ENCODE measurements around the gene BFSP1. TPM values are rescaled to one million over a fixed set of nuclear protein-coding genes. Genes with fewer than 3 reads are reported as not detected.

The BFSP1 gene
- total RNA-seq, 4 donors from 2014 or later, result 0.33 to 1.1 (median 0.64) TPM

- no peak for TF ChIP-seq CTCF (IDR thresholded peaks at IDR 0.05; ENCODE audit: low read depth)
These were observed 77.6 kb downstream of the BFSP1 start for GRCh38 chr20:17453592-17453991.

DNA sequence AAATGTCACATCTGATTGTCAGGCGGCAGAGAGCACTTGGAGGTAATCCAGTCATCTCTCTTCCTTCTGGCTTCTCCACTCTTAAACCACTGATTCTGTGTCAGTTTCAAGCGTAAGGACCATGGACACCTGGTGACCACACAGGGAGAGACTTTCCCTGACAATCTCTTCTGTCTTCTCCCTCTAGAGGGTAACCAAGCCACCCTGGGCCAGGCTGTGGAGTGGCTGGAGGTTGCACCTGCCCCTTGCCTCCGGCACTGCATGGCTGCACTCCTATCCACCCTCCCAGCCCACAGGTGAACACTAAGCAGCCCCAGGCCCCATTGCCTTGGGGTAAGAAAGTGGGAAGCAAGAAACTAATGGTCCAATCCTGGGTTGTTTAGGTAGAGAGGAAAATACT lies 78.7 kb downstream of the BFSP1 start:
- no peak for TF ChIP-seq CTCF (IDR thresholded peaks at IDR 0.05; ENCODE audit: low read depth)

- no peak for TF ChIP-seq CTCF (IDR thresholded peaks at IDR 0.05; ENCODE audit: low read depth)
These were observed 82.1 kb downstream of the BFSP1 start for GRCh38 chr20:17449031-17449430.

DNA sequence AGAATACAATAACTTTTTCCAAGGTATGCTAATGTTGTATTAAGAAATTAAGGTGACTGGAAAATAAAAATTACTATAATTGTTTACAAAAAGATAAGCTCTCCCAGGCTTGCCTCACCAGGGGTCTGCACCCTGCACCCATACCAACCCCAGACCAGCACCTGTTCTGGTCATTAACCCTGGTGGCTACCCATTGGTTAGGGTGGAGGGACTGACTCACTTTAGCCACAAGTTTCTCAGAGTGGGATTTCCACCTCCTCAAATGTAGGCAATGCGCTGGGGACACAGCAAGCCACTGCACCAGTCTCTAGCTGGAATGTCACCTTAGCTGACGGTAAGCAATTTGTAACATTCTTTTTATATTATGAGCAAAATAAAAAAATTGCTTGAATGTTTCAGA lies 83.1 kb downstream of the BFSP1 start:
- TF ChIP-seq CTCF (IDR thresholded peaks at IDR 0.05; ENCODE audit: low read depth), result no peak

- no peak for TF ChIP-seq CTCF (IDR thresholded peaks at IDR 0.05; ENCODE audit: low read depth)
These were observed 85.0 kb downstream of the BFSP1 start for GRCh38 chr20:17446171-17446570.

DNA sequence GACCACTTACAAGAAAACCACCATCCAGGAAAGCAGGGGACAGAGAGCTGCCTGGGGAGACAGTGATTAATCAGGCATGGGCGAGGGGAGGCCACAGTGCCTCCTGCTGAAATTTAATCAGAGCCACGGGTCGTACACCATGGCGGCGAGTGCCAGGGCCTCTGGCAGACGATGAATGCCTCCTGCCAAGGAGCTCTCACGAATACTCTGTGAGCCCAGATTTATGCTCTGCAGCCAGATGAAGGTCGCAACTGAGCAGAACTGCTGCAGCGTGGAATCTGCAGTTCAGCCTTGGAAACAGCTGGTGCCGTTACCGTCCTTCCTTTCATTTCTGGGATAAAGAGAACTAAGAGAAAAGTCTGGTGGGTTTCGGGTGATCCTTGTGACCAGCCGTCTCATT lies 85.6 kb downstream of the BFSP1 start:
- TF ChIP-seq CTCF (IDR thresholded peaks at IDR 0.05; ENCODE audit: low read depth), result no peak

- no peak for TF ChIP-seq CTCF (IDR thresholded peaks at IDR 0.05; ENCODE audit: low read depth)
These were observed 87.1 kb downstream of the BFSP1 start for GRCh38 chr20:17444091-17444490.

Other genes with a start within 250 kb of the BFSP1 start
- 100 to 1,000 TPM; 177 to 276 (median 212) TPM for gene DSTN, start 38.7 kb upstream of the BFSP1 start, total RNA-seq
- gene RRBP1, start 150.9 kb upstream of the BFSP1 start, total RNA-seq, result 10 to 100 TPM; 45.0 to 71.6 (median 55.2) TPM
- not detected for gene BANF2, start 168.6 kb upstream of the BFSP1 start, total RNA-seq

Data from subcutaneous adipose tissue (tissue), 4 donors.